Subcutaneous adipose tissue (tissue), 4 donors: Measurements from ENCODE around the gene MDFI. TPM values are rescaled to one million over a fixed set of nuclear protein-coding genes. Genes with fewer than 3 reads are reported as not detected.

ENCODE experiments used
- total RNA-seq, 4 donors: library from RNA; depleted of rRNA; stranded (reverse); fragments of >200 nt; gene quantifications; one replicate each; pipeline ENCODE4 v1.1.0, GENCODE V29; 2016
- TF ChIP-seq, protein P1 (sequence below): fragments of 450-650 bp; IDR thresholded peaks from one replicate; pipeline ENCODE4 v1.5.1; 2016; ENCODE audit warnings: low read depth, mild to moderate bottlenecking, control low read depth, antibody characterized with exemption, moderate library complexity

Gene MDFI
- total RNA-seq, 4 donors from 2014 or later, result 1.6 to 77.6 (median 11.7) TPM

- TF ChIP-seq, protein P1, sequence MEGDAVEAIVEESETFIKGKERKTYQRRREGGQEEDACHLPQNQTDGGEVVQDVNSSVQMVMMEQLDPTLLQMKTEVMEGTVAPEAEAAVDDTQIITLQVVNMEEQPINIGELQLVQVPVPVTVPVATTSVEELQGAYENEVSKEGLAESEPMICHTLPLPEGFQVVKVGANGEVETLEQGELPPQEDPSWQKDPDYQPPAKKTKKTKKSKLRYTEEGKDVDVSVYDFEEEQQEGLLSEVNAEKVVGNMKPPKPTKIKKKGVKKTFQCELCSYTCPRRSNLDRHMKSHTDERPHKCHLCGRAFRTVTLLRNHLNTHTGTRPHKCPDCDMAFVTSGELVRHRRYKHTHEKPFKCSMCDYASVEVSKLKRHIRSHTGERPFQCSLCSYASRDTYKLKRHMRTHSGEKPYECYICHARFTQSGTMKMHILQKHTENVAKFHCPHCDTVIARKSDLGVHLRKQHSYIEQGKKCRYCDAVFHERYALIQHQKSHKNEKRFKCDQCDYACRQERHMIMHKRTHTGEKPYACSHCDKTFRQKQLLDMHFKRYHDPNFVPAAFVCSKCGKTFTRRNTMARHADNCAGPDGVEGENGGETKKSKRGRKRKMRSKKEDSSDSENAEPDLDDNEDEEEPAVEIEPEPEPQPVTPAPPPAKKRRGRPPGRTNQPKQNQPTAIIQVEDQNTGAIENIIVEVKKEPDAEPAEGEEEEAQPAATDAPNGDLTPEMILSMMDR, result no peak
Observed at GRCh38 chr6:41680182-41680965, 42.1 kb downstream of the MDFI start.

DNA sequence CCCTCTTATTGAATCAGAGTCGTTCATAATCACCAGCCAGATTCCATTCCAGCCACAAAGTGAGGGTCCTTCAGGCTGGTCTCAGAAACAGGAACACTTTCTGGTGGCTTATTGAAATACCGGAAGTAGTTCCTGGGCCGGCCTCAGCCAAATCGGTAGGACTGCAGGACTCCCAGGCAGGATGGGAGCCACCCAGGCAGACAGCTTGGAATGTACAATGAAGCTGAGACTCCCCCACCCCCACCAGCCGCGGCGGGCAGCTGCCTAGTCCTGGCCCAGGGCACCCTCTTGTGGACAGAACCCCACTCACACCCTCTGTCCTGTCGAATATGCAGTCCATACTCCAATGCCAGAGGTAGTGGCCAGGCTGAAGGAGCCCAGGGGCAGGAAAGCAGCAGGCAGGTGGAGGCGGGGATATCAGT is 43.8 kb downstream of the MDFI start:
- TF ChIP-seq, protein P1, result no peak

DNA sequence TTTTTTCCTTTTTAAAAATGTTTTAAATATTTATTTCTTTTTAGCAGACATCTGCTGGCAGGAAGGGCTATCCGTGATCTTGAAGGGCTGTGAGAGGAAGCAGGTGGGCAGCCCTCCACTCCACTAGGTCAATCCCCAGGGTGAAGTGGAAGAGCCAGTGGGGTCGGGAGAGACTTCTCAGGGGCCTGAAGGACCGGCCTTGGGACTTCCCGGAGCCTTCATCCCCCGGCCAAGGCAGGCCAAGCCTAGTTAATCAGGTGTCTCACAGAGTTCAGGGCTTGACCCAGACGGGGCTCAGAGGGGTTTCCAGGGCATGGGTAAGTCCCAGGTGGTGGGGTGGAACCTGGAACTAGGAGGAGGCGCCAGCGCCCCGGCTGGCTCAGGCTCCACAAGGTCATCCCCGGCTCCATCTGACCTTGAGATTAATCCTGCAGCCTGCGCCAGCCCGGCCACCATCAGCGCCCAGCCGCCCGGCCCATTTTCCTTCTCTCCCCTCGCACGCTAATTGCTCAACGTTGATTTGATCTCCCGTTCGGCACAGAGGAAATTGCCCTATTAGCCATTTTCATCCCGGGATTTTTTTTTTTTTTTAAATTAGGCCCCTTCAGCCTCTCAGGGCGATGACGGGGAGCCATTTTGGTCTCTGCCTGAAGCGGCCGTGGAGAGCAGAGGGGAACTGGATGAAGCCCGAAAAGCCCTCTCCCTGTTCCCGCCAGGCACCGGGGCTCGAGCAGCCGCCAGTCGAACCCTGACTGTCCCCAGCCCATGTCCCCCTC is 44.4 kb downstream of the MDFI start:
- TF ChIP-seq, protein P1, result no peak

GRCh38 chr6:41683273-41683522 is 44.9 kb downstream of the MDFI start:
- TF ChIP-seq, protein P1, result no peak

GRCh38 chr6:41683523-41684310 is 45.4 kb downstream of the MDFI start:
- TF ChIP-seq, protein P1, result no peak

DNA sequence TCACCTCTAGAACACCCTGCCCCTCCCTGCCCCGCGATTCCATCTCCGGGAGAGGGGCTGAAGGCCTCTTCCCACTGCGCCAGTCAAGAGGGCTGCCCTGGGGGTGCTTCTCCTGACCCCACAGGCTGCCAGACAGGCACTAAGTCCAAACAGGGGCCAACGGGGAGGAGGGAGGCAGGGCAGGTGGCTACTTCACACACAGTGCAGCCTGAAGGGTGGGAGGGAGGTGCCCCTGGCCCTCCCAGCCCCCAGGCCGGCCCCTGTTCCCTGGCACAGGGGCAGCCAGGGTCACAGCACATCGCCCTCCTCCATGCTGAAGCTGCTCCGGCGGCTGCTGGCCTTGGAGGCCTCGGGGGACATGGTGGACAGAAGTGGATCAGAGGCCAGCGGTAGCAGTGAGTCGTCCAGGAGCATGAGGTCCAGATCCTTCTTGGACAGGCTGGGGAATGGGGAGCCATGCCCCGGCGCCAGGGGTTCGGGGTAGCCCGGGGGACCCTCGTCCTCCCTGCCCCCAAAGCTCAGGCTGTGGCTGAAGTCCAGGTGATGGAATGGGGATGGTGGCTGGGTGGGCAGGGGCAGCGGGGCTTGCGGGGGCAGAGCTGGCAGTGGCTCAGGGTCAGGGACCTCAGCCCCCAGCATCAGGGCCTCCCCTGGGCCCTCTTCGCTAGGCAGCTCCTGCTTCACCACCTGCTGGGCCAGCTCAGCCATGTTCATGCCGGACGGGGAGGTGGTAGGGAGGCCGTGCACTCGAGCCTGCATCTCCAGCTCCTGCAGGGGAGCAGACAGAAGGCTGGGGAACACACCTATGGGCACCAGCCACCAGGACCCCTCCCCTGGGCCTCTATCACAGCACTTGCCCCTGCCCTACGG is 46.3 kb downstream of the MDFI start:
- TF ChIP-seq, protein P1, result no peak
